CD4-positive, alpha-beta T cell treated with Interleukin-17A for 1 hour (primary cell): ENCODE results near the gene SBF1.

Experiments used
- DNase-seq: peaks from one replicate; pipeline ENCODE4 v3.0.0-alpha.2; 2020

The SBF1 gene

DNA sequence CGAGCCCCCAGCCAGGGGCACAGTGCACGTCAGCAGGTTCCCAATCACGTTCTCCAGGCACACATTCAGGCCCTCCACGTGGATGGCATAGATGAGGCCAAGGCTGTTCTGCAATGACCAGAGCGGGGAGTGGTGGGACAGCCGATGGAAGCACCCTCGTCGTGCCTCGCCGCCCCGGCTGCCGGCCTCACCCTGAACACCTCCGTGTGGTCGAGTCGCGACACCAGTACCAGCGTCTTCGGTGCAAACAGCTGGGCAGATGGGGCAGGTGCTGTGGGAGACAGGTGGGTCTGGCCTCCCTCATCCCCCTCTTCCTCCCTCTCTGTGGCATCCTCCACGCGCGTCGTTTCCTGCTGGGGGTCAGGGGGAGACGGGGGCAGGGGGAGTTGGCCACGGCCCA is 7.5 kb downstream of the SBF1 start:
- DNase-seq: no peak

GRCh38 chr22:50465066-50465930 is 9.5 kb downstream of the SBF1 start:
- DNase-seq: no peak

GRCh38 chr22:50464451-50464850 is 10.4 kb downstream of the SBF1 start:
- DNase-seq: no peak

GRCh38 chr22:50463188-50463900 is 11.5 kb downstream of the SBF1 start:
- no peak for DNase-seq

- DNase-seq: no peak
These were observed 12.8 kb downstream of the SBF1 start for GRCh38 chr22:50461979-50462540.

- DNase-seq: no peak
These were observed 13.3 kb downstream of the SBF1 start for GRCh38 chr22:50461536-50461935.

- DNase-seq: no peak
These were observed 13.9 kb downstream of the SBF1 start for GRCh38 chr22:50460938-50461337.

GRCh38 chr22:50459496-50460140 is 15.2 kb downstream of the SBF1 start:
- DNase-seq: no peak

DNA sequence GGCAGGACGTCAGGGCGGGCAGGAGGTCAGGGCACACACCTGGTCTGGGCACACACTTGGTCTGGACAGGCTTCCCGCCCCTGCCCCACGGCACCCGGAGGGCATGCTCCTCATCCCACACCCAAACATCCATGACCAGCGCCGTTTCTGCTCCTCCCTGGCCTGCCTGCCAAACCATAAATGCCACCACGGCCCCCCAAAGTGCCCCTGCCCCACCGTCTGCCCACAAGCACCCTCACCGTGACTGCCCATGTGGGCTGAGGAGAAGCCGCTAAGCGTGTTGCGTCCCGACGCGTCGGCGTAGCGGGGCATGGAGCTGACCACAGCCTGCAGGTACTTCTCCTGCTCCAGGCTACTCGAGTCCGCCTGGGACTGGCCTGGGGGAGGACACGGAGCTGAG is 15.8 kb downstream of the SBF1 start:
- no peak for DNase-seq

DNA sequence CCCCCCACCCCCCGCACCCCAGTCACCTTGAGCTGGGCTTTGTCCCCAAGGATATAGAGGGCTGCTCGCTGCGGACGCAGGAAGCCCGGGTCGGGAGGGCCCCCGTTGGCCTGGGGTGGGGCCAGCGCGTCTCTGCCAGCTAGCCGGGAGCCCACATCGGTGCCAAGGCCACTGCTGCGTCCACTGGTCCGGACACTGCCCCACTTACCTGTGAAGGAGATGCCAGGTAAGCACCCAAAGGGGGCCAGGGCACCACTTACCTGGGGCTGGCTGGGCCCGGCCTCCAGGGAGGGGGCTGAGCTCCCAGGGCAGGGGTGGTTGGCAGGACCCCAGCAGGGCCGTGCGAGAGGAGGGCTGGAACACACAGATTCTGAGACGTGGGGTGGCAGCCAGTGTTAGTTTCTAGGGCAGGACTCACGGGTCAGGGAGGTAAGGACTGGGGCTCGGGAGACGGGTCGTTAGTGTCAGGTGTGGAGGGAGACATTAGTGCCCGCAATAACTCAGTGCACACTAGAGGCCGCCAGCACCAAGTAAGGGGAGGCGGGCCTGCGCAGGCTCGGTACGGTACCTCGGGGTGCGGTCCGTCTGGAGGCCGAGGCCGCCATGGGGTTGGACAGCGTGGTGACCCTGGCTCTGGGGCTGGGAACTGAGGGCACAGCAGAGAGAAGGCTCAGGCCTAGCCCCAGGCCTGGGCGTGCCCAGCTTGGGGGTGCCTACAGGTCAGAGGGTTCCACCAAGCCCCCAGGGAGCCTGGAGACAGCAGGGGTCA is 18.2 kb downstream of the SBF1 start:
- no peak for DNase-seq

DNA sequence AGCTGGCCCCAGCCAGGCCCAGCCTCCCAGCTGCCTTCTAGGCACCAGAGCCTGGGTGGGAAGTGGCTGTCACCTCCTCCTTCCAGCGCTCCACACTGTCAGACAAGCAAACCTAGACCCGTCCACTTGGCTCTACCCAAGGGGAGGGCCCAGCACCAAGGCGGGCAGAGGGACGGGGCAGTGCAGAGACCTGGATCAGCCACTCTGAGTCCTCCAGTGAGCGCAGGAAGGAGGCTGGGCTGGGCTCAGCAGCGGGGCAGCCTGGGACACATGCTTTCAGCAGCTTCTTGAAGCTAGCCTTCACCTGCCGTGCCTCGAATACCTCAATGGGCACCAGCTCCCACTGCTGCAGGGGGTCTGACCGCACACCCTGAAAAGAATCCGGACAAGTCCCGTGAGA is 18.8 kb downstream of the SBF1 start:
- no peak for DNase-seq

DNA sequence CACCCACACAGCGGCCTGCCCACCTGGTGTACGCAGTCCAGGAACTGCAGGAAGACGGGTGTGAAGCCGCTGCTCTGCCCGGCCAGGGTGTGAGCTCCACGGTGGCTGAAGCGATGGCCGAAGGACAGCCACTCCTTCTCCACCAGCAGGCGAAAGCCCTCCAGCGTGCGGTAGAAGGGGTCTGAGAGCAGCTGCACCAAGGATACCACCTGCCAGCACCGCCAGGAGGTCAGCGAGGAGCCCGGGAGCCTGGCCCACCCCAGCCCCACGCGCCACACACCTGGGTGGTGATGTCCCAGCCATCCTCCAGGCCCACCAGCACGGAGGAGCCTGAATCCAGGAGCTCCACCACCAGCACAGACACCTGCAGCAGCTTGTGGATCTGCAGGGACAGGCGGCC is 19.6 kb downstream of the SBF1 start:
- no peak for DNase-seq

DNA sequence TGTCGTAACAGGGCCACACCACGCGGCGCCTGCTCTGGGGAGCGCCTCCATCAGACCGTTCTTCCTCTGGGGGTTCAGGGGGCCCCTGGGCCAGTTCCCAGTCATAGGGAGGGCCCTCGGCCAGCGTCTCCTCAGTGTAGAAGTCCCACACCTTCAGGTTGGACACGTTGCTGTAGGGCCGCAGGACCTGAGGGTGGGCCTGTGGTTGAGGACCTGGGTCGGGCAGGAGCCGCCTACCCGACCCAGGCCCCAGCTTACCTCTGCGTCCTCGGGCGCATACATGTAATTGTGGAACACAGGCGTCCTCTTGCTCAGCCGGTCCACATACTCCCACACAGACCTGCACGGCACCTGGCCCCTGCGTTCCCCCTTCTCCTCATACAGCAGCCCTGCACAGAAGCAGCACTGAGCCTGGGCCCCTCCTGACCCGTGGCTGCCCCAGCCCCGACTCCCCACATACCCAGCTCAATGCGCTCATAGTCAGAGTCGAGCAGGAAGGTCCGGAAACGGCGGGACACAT is 20.2 kb downstream of the SBF1 start:
- DNase-seq: no peak

GRCh38 chr22:50452649-50453048 is 22.2 kb downstream of the SBF1 start:
- DNase-seq: no peak

DNA sequence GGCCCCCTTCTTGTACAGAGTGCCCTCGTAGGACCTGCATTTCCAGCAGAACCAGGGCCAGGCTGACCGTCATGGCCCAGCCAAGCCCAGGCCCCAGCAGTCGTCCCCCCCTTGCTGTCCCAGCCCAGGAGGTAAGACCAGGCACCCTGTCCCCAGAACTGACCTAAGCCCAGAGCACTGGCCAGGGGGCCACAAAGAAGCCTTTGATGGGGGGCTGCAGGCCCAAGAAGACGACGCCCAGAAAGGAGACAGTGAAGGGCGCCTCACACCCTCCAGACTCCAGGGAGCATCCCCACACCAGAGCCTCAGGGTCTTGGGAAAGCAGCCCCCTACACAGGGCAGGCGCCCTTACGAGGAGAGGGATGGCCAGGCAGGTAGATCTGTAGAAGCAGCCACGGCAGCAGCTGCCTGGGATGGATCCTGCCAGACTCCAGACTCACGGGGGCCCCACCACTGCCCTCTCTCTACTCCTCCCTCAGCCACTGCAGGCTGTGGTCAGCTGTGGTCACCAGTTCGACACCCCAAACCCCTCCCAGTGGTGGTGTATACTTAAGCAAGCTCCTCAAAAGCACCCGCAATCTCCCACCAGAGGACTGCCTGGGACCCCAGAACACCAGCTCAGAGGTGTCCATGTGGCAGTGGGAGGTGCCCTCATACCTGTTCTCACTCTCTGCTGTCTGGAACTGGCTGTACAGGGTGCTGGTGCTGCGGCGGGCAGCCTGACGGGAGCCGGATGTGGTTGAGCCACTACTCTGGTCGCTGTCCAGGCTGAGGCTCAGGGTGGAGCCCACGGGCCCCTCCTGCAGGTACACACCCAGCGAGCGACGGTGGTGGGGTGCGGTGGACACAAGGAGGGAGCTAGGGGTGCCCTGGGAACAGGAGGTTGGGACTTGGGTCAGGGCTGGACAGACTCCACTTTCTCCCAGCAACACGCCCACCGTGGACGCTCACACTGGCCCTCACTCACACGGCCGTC is 27.0 kb downstream of the SBF1 start:
- DNase-seq: no peak

DNA sequence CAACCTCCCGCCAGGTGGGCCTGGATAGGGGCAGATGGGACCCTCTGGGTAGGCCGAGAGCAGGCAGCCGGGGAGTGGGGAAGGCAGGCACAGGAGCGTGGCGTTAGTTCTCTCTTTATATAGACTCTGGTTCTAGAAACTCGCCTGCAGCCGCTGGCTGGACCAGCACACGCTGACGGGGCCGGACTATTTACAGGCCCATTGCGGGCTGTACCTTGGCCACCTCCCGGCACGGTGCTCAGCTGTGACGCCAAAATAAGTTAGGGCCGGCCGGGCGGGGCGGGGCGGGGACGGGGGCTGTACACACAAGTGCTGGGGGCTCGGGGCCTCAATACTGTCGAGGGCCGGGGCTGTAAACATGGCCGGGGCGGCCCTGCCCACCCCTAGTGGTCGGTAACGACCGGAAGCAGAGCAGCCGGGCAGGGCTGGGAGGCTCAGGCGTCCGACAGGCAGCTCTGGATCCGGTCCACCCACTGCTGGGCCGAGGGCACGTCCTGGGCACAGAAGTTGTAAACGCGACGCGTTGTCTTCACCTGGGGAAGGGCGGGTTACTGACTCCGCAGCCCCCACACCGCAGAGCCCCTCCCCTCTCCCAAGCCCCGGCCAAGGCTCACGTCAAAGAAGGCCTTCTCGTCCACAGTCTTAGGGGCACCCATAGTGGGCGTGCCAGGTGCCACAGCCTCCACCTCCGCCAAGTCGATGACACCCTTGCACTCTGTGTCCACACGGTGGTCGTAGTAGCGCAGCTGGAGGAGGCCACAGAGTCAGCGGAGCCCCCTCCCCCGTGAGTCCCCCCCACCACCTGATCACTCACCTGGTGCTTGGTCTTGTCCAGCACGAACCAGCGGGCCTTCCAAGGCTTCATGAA is 27.9 kb downstream of the SBF1 start:
- no peak for DNase-seq

DNA sequence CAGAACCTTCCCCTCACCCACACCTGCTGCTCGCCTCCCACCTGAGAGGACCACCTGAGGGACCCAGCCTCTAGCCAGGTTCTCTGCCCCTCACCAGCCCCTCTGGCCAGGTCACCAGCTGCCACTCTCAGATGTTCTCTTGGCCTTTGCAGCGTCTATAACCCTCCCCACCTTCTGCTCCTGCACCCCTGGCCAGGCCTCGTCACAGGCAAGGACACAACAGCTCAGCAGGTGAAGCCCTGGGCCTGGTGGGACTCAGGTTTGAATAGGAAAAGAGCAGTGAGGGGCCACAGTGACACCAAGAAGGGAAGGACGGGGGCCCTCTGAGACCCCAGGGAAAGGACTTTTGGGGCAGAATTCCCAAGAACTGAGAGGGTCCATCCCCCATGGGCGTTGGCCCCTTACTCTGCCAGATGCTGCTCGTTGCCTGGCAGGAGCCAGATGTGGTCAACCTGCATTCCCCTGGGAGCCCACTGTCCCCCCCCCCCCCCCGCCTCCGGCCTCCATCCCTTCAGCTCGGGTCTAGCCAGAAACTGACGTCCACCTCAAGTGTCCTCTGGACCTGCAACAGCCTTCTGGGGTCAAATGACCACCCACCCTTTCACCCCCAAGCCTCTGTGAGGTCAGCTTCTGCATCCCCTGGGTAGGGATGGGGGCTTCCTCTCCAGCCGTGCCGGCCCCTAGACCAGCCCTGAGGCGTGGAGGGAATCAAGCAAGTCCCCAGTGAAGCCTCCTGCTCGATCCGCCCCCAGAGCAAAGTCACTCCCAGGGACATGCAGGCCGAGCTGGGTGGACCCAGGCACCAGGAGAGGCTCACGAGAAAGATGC is 28.7 kb downstream of the SBF1 start:
- DNase-seq: no peak

GRCh38 chr22:50445071-50445879 is 29.6 kb downstream of the SBF1 start:
- peak; percentile 60 for DNase-seq
